ENCODE data around the gene HABP4. TPM values are rescaled to one million over a fixed set of nuclear protein-coding genes. Genes with fewer than 3 reads are reported as not detected.

Gene HABP4
- polyA plus RNA-seq, 2 of the 4 experiments (the other 2 are of a cell fraction): 12.4 to 12.8 TPM

GRCh38 chr9:96482476-96482875, 32.5 kb downstream of the HABP4 start:
- H3K9me3 ChIP-seq: no peaks in the 10 kb centered on the region
- no peak overlapping the region for H3K27ac ChIP-seq
- TF ChIP-seq POLR2AphosphoS2 (conservative IDR thresholded peaks at IDR 0.05; ENCODE audit: low read length) (no peak), E2F6 (IDR thresholded peaks at IDR 0.05; ENCODE audit: borderline replicate concordance, low read depth) (no peak), CHD4 (IDR thresholded peaks at IDR 0.05; ENCODE audit: borderline replicate concordance) (no peak), PHF8 (IDR thresholded peaks at IDR 0.05; ENCODE audit: borderline replicate concordance, low read depth) (no peak), HOXB5 (CRISPR knock-in tag; IDR thresholded peaks at IDR 0.05) (no peak), RFX5 (IDR thresholded peaks at IDR 0.05) (no peak), EP300 (IDR thresholded peaks at IDR 0.05) (no peak), USF2 (IDR thresholded peaks at IDR 0.05) (no peak), HOXB13 (CRISPR knock-in tag; IDR thresholded peaks at IDR 0.05; ENCODE audit: low read depth) (no peak), FOSB (CRISPR knock-in tag; IDR thresholded peaks at IDR 0.05) (no peak), SMC3 (IDR thresholded peaks at IDR 0.05) (no peak), BHLHE40 (IDR thresholded peaks at IDR 0.05; ENCODE audit: low read depth, low read length) (no peak), ATOH8 (CRISPR knock-in tag; IDR thresholded peaks at IDR 0.05; ENCODE audit: low read depth) (no peak), FOSL2 (IDR thresholded peaks at IDR 0.05) (no peak), FOSL2 (CRISPR knock-in tag; IDR thresholded peaks at IDR 0.05) (no peak)
- TF ChIP-seq, protein P1, sequence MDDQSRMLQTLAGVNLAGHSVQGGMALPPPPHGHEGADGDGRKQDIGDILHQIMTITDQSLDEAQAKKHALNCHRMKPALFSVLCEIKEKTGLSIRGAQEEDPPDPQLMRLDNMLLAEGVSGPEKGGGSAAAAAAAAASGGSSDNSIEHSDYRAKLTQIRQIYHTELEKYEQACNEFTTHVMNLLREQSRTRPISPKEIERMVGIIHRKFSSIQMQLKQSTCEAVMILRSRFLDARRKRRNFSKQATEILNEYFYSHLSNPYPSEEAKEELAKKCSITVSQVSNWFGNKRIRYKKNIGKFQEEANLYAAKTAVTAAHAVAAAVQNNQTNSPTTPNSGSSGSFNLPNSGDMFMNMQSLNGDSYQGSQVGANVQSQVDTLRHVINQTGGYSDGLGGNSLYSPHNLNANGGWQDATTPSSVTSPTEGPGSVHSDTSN (IDR thresholded peaks at IDR 0.05): no peak
- TF ChIP-seq, protein P2, sequence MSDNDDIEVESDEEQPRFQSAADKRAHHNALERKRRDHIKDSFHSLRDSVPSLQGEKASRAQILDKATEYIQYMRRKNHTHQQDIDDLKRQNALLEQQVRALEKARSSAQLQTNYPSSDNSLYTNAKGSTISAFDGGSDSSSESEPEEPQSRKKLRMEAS (IDR thresholded peaks at IDR 0.05): no peak
- no peak overlapping the region for H3K4me3 ChIP-seq
- H3K4me2 ChIP-seq: no peak overlapping the region
- H3K4me1 ChIP-seq: peaks cover 14% of the 10 kb centered on the region; the same call in 2 of the 3 replicates
- DNase-seq (ENCODE audit: low read depth in 1 of 2, low spot score in 1 of 2): no peak
- POLR2A ChIA-PET: no interaction called here
- CTCF ChIA-PET: no interaction called here
- no peak for FAIRE-seq
- WGBS (ENCODE audit: missing lambda C conversion rate): 89% methylated on average over 2 of the region's 2 CpGs
- no peak for ATAC-seq

GRCh38 chr9:96483197-96483596, 33.2 kb downstream of the HABP4 start:
- Histone ChIP-seq H3K4me2 (no peak overlapping the region), H3K4me1 (peaks cover 14% of the 10 kb centered on the region; the same call in 2 of the 3 replicates), H3K9me3 (no peaks in the 10 kb centered on the region), H3K4me3 (no peak overlapping the region), H3K27ac (no peak overlapping the region)
- DNase-seq (ENCODE audit: low read depth in 1 of 2, low spot score in 1 of 2) (no peak), FAIRE-seq (no peak), ATAC-seq (no peak)
- POLR2A ChIA-PET: no interaction called here
- CTCF ChIA-PET: no interaction called here
- WGBS (ENCODE audit: missing lambda C conversion rate): 90% methylated on average over 4 of the region's 4 CpGs
- no peak for TF ChIP-seq TP53 (CRISPR knock-in tag; IDR thresholded peaks at IDR 0.05)
- TF ChIP-seq ZFP36 (IDR thresholded peaks at IDR 0.05; ENCODE audit: borderline replicate concordance, partially characterized antibody): no peak
- TF ChIP-seq, protein P3, sequence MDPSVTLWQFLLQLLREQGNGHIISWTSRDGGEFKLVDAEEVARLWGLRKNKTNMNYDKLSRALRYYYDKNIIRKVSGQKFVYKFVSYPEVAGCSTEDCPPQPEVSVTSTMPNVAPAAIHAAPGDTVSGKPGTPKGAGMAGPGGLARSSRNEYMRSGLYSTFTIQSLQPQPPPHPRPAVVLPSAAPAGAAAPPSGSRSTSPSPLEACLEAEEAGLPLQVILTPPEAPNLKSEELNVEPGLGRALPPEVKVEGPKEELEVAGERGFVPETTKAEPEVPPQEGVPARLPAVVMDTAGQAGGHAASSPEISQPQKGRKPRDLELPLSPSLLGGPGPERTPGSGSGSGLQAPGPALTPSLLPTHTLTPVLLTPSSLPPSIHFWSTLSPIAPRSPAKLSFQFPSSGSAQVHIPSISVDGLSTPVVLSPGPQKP (IDR thresholded peaks at IDR 0.05; ENCODE audit: low read depth, low read length): no peak
- TF ChIP-seq, protein P4, sequence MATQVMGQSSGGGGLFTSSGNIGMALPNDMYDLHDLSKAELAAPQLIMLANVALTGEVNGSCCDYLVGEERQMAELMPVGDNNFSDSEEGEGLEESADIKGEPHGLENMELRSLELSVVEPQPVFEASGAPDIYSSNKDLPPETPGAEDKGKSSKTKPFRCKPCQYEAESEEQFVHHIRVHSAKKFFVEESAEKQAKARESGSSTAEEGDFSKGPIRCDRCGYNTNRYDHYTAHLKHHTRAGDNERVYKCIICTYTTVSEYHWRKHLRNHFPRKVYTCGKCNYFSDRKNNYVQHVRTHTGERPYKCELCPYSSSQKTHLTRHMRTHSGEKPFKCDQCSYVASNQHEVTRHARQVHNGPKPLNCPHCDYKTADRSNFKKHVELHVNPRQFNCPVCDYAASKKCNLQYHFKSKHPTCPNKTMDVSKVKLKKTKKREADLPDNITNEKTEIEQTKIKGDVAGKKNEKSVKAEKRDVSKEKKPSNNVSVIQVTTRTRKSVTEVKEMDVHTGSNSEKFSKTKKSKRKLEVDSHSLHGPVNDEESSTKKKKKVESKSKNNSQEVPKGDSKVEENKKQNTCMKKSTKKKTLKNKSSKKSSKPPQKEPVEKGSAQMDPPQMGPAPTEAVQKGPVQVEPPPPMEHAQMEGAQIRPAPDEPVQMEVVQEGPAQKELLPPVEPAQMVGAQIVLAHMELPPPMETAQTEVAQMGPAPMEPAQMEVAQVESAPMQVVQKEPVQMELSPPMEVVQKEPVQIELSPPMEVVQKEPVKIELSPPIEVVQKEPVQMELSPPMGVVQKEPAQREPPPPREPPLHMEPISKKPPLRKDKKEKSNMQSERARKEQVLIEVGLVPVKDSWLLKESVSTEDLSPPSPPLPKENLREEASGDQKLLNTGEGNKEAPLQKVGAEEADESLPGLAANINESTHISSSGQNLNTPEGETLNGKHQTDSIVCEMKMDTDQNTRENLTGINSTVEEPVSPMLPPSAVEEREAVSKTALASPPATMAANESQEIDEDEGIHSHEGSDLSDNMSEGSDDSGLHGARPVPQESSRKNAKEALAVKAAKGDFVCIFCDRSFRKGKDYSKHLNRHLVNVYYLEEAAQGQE (IDR thresholded peaks at IDR 0.05): no peak
- TF ChIP-seq SMC3 (IDR thresholded peaks at IDR 0.05): no peak
- TF ChIP-seq ZSCAN20 (CRISPR knock-in tag; IDR thresholded peaks at IDR 0.05): no peak
- TF ChIP-seq HOXB13 (CRISPR knock-in tag; IDR thresholded peaks at IDR 0.05; ENCODE audit: low read depth): no peak
- TF ChIP-seq, protein P1 (IDR thresholded peaks at IDR 0.05): no peak
- TF ChIP-seq CHD4 (IDR thresholded peaks at IDR 0.05; ENCODE audit: borderline replicate concordance): no peak
- TF ChIP-seq, protein P2 (IDR thresholded peaks at IDR 0.05): no peak
- TF ChIP-seq CTCF (IDR thresholded peaks at IDR 0.05): no peak
- no peak for TF ChIP-seq E2F6 (IDR thresholded peaks at IDR 0.05; ENCODE audit: borderline replicate concordance, low read depth)

Data from A549 (cell line).